ENCODE results near the gene SLC30A2.

SLC30A2 gene

GRCh38 chr1:26020941-26021646 is 24.8 kb downstream of the SLC30A2 start:
- H4K20me1 ChIP-seq (ENCODE audit: insufficient read depth, low read length), result no peaks in the 10 kb centered on the region
- no peaks in the 10 kb centered on the region for H3K9me2 ChIP-seq (replicated peaks; ENCODE audit: insufficient read depth, low read length)
- no peaks in the 10 kb centered on the region for H3K9me3 ChIP-seq (replicated peaks; ENCODE audit: insufficient read depth, low read length)
- no peak overlapping the region for H3K9ac ChIP-seq (ENCODE audit: low read length)
- H2AFZ ChIP-seq (ENCODE audit: low read length), result no peak overlapping the region
- no peaks in the 10 kb centered on the region for H3K79me2 ChIP-seq (ENCODE audit: low read length)
- no peak overlapping the region for H3K27ac ChIP-seq (ENCODE audit: low read length)
- peaks cover 6% of the 10 kb centered on the region; the same call in 1 of the 2 replicates for H3K4me1 ChIP-seq (ENCODE audit: low read length)
- peaks cover 9% of the 10 kb centered on the region; the same call in 1 of the 2 replicates for H3K27me3 ChIP-seq (replicated peaks; ENCODE audit: insufficient read depth, low read length)
- no peaks in the 10 kb centered on the region for H3K36me3 ChIP-seq (replicated peaks; ENCODE audit: insufficient read depth, low read length)
- no peak overlapping the region for H3K4me2 ChIP-seq (ENCODE audit: low read depth, low read length)
- TF ChIP-seq EZH2 (optimal IDR thresholded peaks at IDR 0.05; ENCODE audit: low read depth, low read length) (no peak), EZH2phosphoT487 (IDR thresholded peaks at IDR 0.05; ENCODE audit: low read length) (no peak)
- TF ChIP-seq, protein P1, sequence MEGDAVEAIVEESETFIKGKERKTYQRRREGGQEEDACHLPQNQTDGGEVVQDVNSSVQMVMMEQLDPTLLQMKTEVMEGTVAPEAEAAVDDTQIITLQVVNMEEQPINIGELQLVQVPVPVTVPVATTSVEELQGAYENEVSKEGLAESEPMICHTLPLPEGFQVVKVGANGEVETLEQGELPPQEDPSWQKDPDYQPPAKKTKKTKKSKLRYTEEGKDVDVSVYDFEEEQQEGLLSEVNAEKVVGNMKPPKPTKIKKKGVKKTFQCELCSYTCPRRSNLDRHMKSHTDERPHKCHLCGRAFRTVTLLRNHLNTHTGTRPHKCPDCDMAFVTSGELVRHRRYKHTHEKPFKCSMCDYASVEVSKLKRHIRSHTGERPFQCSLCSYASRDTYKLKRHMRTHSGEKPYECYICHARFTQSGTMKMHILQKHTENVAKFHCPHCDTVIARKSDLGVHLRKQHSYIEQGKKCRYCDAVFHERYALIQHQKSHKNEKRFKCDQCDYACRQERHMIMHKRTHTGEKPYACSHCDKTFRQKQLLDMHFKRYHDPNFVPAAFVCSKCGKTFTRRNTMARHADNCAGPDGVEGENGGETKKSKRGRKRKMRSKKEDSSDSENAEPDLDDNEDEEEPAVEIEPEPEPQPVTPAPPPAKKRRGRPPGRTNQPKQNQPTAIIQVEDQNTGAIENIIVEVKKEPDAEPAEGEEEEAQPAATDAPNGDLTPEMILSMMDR (IDR thresholded peaks at IDR 0.05; ENCODE audit: low read length), result no peak
- no peak for DNase-seq
- H3F3A ChIP-seq (ENCODE audit: insufficient read depth, low read length), result no peaks in the 10 kb centered on the region
- no peak overlapping the region for H3K4me3 ChIP-seq (ENCODE audit: low read length)

DNA sequence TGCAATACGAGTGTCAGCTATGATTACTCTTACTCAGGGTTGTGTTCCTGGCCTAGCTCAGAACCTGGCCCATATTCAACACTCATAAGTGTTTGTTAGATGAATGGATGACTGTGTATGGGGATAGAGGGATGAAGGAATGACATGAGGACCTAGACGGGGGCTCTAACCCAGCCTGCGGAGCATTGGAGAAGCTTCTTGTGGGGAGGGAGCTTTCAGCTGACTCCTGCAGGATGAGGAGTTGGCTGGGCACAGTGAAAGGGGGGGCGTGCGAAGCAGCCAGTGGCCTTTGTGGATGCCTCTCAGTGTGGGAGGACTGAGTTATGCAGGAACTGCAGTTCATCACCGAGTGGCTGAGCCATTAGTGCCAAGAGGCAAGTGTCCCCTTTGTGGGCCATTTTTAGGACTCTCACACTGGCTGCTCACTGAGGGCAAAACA is 25.6 kb downstream of the SLC30A2 start:
- no peak overlapping the region for H3K9ac ChIP-seq (ENCODE audit: low read length)
- H3K4me2 ChIP-seq (ENCODE audit: low read depth, low read length), result no peak overlapping the region
- no peaks in the 10 kb centered on the region for H3K36me3 ChIP-seq (replicated peaks; ENCODE audit: insufficient read depth, low read length)
- no peak overlapping the region for H2AFZ ChIP-seq (ENCODE audit: low read length)
- no peak for DNase-seq
- no peak overlapping the region for H3K27ac ChIP-seq (ENCODE audit: low read length)
- H3K27me3 ChIP-seq (replicated peaks; ENCODE audit: insufficient read depth, low read length), result peaks cover 9% of the 10 kb centered on the region; the same call in 1 of the 2 replicates
- H3K9me2 ChIP-seq (replicated peaks; ENCODE audit: insufficient read depth, low read length), result no peaks in the 10 kb centered on the region
- no peak overlapping the region for H3K4me3 ChIP-seq (ENCODE audit: low read length)
- no peaks in the 10 kb centered on the region for H4K20me1 ChIP-seq (ENCODE audit: insufficient read depth, low read length)
- no peaks in the 10 kb centered on the region for H3F3A ChIP-seq (ENCODE audit: insufficient read depth, low read length)
- no peak for TF ChIP-seq EZH2phosphoT487 (IDR thresholded peaks at IDR 0.05; ENCODE audit: low read length)
- peaks cover 6% of the 10 kb centered on the region; the same call in 1 of the 2 replicates for H3K4me1 ChIP-seq (ENCODE audit: low read length)
- H3K9me3 ChIP-seq (replicated peaks; ENCODE audit: insufficient read depth, low read length), result no peaks in the 10 kb centered on the region
- no peaks in the 10 kb centered on the region for H3K79me2 ChIP-seq (ENCODE audit: low read length)

GRCh38 chr1:26019641-26020315 is 26.1 kb downstream of the SLC30A2 start:
- DNase-seq, result peak; percentile 21
- H3K79me2 ChIP-seq (ENCODE audit: low read length), result no peaks in the 10 kb centered on the region
- H3K9ac ChIP-seq (ENCODE audit: low read length), result no peak overlapping the region
- peaks cover 3% of the 10 kb centered on the region; the same call in 1 of the 2 replicates for H3K27me3 ChIP-seq (replicated peaks; ENCODE audit: insufficient read depth, low read length)
- no peaks in the 10 kb centered on the region for H3K36me3 ChIP-seq (replicated peaks; ENCODE audit: insufficient read depth, low read length)
- no peak overlapping the region for H2AFZ ChIP-seq (ENCODE audit: low read length)
- no peaks in the 10 kb centered on the region for H3K9me2 ChIP-seq (replicated peaks; ENCODE audit: insufficient read depth, low read length)
- no peak overlapping the region for H3K27ac ChIP-seq (ENCODE audit: low read length)
- H3K9me3 ChIP-seq (replicated peaks; ENCODE audit: insufficient read depth, low read length), result no peaks in the 10 kb centered on the region
- H3K4me1 ChIP-seq (ENCODE audit: low read length), result peaks cover 6% of the 10 kb centered on the region; the same call in 1 of the 2 replicates
- H3K4me2 ChIP-seq (ENCODE audit: low read depth, low read length), result peak overlapping the region; percentile 12; the same call in 1 of the 2 replicates
- no peak for TF ChIP-seq EZH2phosphoT487 (IDR thresholded peaks at IDR 0.05; ENCODE audit: low read length)
- no peak for TF ChIP-seq EZH2 (optimal IDR thresholded peaks at IDR 0.05; ENCODE audit: low read depth, low read length)
- TF ChIP-seq, protein P1 (IDR thresholded peaks at IDR 0.05; ENCODE audit: low read length), result no peak
- H3F3A ChIP-seq (ENCODE audit: insufficient read depth, low read length), result no peaks in the 10 kb centered on the region
- no peaks in the 10 kb centered on the region for H4K20me1 ChIP-seq (ENCODE audit: insufficient read depth, low read length)
- H3K4me3 ChIP-seq (ENCODE audit: low read length), result no peak overlapping the region

All from MM.1S (cell line).